Activated CD8-positive, alpha-beta memory T cell treated with anti-CD3 and anti-CD28 coated beads for 36 hours (primary cell): ENCODE data around the gene ZRSR2. TPM values are rescaled to one million over a fixed set of nuclear protein-coding genes. Genes with fewer than 3 reads are reported as not detected.
"Not testable (repeated sequence)": the region's sequence is repeated elsewhere in the genome, so short reads cannot be mapped to it uniquely, and the experiment has no call there.

ENCODE experiments used
- CTCF ChIA-PET: fragments of 350-600 bp; sonication (Branson Sonifier 250); formaldehyde crosslinking; loops from one replicate; lab custom pipeline; 2021; ENCODE audit warnings: antibody characterized with exemption; lab: Charles Lee
- POLR2A ChIA-PET: fragments of 350-600 bp; sonication (Branson Sonifier 250); formaldehyde crosslinking; loops from one replicate; lab custom pipeline; 2021; ENCODE audit warnings: antibody characterized with exemption; lab: Charles Lee
- total RNA-seq, 2 experiments: library from RNA; stranded (reverse); gene quantifications; one replicate each; pipeline ENCODE4 v1.2.3, GENCODE V29; 2021

Gene ZRSR2
- total RNA-seq, 2 experiments from 2014 or later, result 11.0 to 13.1 TPM

- ChIA-PET POLR2A (interaction anchor here (0.6 kb wide), 1 partner anchor 9 kb away, joined by 6 read pairs; no protein-coding TSS in a partner anchor), CTCF (no interaction called here)
These were observed 5.0 kb upstream of the ZRSR2 start for GRCh38 chrX:15785176-15785750.

GRCh38 chrX:15786915-15787314 is 3.4 kb upstream of the ZRSR2 start:
- POLR2A ChIA-PET, result no interaction called here
- CTCF ChIA-PET, result no interaction called here

- ChIA-PET CTCF (interaction anchor here (1.0 kb wide), 1 partner anchor 53 kb away, joined by 3 read pairs; the partner anchor contains the start of gene CA5B), POLR2A (interaction anchor here (1.2 to 1.6 kb wide), 2 partner anchors 53 to 64 kb away, joined by 3 to 5 read pairs; partner anchors contain the start of gene CA5B)
These were observed 546 bp downstream of the ZRSR2 start for GRCh38 chrX:15790769-15791290.

- CTCF ChIA-PET, result no interaction called here
- POLR2A ChIA-PET, result no interaction called here
These were observed 7.4 kb downstream of the ZRSR2 start for GRCh38 chrX:15797707-15798106.

- ChIA-PET POLR2A (no interaction called here), CTCF (no interaction called here)
These were observed 14.3 kb downstream of the ZRSR2 start for GRCh38 chrX:15804563-15804962.

GRCh38 chrX:15808254-15808653 is 18.0 kb downstream of the ZRSR2 start:
- ChIA-PET CTCF (interaction anchor here (0.7 kb wide), 1 partner anchor 344 kb away, joined by 3 read pairs; no protein-coding TSS in a partner anchor), POLR2A (no interaction called here)

GRCh38 chrX:15812192-15812938 is 22.1 kb downstream of the ZRSR2 start:
- ChIA-PET POLR2A (no interaction called here), CTCF (no interaction called here)

GRCh38 chrX:15813416-15813815 is 23.1 kb downstream of the ZRSR2 start:
- ChIA-PET POLR2A (no interaction called here), CTCF (no interaction called here)

GRCh38 chrX:15814771-15815365 is 24.6 kb downstream of the ZRSR2 start:
- ChIA-PET POLR2A (no interaction called here), CTCF (no interaction called here)

GRCh38 chrX:15815779-15816437 is 25.6 kb downstream of the ZRSR2 start:
- ChIA-PET CTCF (no interaction called here), POLR2A (no interaction called here)

GRCh38 chrX:15816438-15816809 is 26.1 kb downstream of the ZRSR2 start:
- CTCF ChIA-PET, result no interaction called here
- POLR2A ChIA-PET, result no interaction called here

- CTCF ChIA-PET, result no interaction called here
- POLR2A ChIA-PET, result no interaction called here
These were observed 26.6 kb downstream of the ZRSR2 start for GRCh38 chrX:15816886-15817285.

GRCh38 chrX:15820106-15821073 is 30.1 kb downstream of the ZRSR2 start:
- POLR2A ChIA-PET, result no interaction called here

GRCh38 chrX:15822922-15823321 is 32.6 kb downstream of the ZRSR2 start:
- ChIA-PET CTCF (no interaction called here), POLR2A (no interaction called here)

More at GRCh38 chrX:15820106-15821073, 30.1 kb downstream of the ZRSR2 start:
- CTCF ChIA-PET, result no interaction called here

- POLR2A ChIA-PET, result no interaction called here
- CTCF ChIA-PET, result no interaction called here
These were observed 35.7 kb downstream of the ZRSR2 start for GRCh38 chrX:15825936-15826335.

GRCh38 chrX:15829217-15829616 is 38.9 kb downstream of the ZRSR2 start:
- POLR2A ChIA-PET, result no interaction called here

GRCh38 chrX:15831347-15831746 is 41.1 kb downstream of the ZRSR2 start:
- POLR2A ChIA-PET, CTCF ChIA-PET: not testable (repeated sequence)

More at GRCh38 chrX:15829217-15829616, 38.9 kb downstream of the ZRSR2 start:
- CTCF ChIA-PET, result no interaction called here

- ChIA-PET CTCF (no interaction called here), POLR2A (no interaction called here)
These were observed 43.8 kb downstream of the ZRSR2 start for GRCh38 chrX:15834053-15834452.
